Transverse colon (tissue), 4 donors: ENCODE results near the gene CEBPE.

Experiments
- CTCF ChIP-seq, 5 experiments: fragments of 200-600 bp in 3 of 5; fragments of 450-650 bp in 2 of 5; sonication (generic) in 3 of 5; IDR thresholded peaks; 1 replicate in 2 of 5; 2 replicates in 3 of 5; pipeline ENCODE4 v1.5.1; 2016 to 2017; ENCODE audit warnings: antibody characterized with exemption in 5 of 5, inconsistent platforms in 3 of 5, mild to moderate bottlenecking in 2 of 5, moderate library complexity in 1 of 5
- EP300 ChIP-seq: sonication (generic); formaldehyde crosslinking; IDR thresholded peaks from one replicate; pipeline ENCODE4 v1.6.1; 2017; ENCODE audit warnings: antibody characterized with exemption, low read depth
- POLR2A ChIP-seq: fragments of 450-650 bp; IDR thresholded peaks from one replicate; pipeline ENCODE4 v1.6.1; 2016; ENCODE audit warnings: antibody characterized with exemption, mild to moderate bottlenecking, moderate library complexity
- POLR2AphosphoS5 ChIP-seq, 3 donors: sonication (generic); formaldehyde crosslinking; IDR thresholded peaks; one replicate each; pipeline ENCODE4 v1.6.1; 2016; ENCODE audit warnings: antibody characterized with exemption in 3 of 3

GRCh38 chr14:23091294-23092225 lies 27.5 kb downstream of the CEBPE start:
- TF ChIP-seq POLR2A (no peak), POLR2AphosphoS5 (IDR thresholded peaks at IDR 0.05) (no peak), CTCF (IDR thresholded peaks at IDR 0.05) (no peak), EP300 (no peak)
